H1 (cell line): ENCODE measurements around the gene TPPP. TPM values are rescaled to one million over a fixed set of nuclear protein-coding genes. Genes with fewer than 3 reads are reported as not detected.

Experiments
- CTCF ChIA-PET: fragments of 300-600 bp; sonication (Branson Sonifier 250); formaldehyde crosslinking; loops from one replicate; lab custom pipeline; 2021; ENCODE audit not compliant: partially characterized antibody; lab: Charles Lee
- POLR2A ChIA-PET: fragments of 300-600 bp; sonication (Branson Sonifier 250); formaldehyde crosslinking; loops from one replicate; lab custom pipeline; 2021; ENCODE audit warnings: inconsistent platforms; ENCODE audit not compliant: partially characterized antibody; lab: Charles Lee
- DNase-seq, 2 experiments: peaks; one replicate each; pipeline versions ENCODE4 v3.0.0 to v3.0.0-alpha.2; 2010 to 2022; ENCODE audit warnings: low spot score in 2 of 2, low read depth in 1 of 2, mixed read lengths in 1 of 2
- FAIRE-seq: peaks from 2 replicates; lab custom pipeline; 2011; peaks lifted over from hg19 to GRCh38; lab: Jason Lieb, UNC
- H2AFZ ChIP-seq: 2 replicates; pipeline ENCODE4 v1.8.1; 2012; ENCODE audit warnings: low read length, inconsistent platforms
- H2AK5ac ChIP-seq: 2 replicates; pipeline ENCODE4 v1.6.1; 2013; ENCODE audit warnings: low read depth, low read length
- H2BK120ac ChIP-seq: replicated peaks from 2 replicates; pipeline ENCODE3; 2013; ENCODE audit warnings: low read depth, low read length, inconsistent platforms
- H2BK12ac ChIP-seq: 2 replicates; pipeline ENCODE4 v1.6.1; 2013; ENCODE audit warnings: low read depth, low read length
- H2BK15ac ChIP-seq: 2 replicates; pipeline ENCODE4 v1.6.1; 2013; ENCODE audit warnings: low read length
- H2BK20ac ChIP-seq: 2 replicates; pipeline ENCODE4 v1.6.1; 2013; ENCODE audit warnings: low read length
- H2BK5ac ChIP-seq: 2 replicates; pipeline ENCODE4 v1.6.1; 2013; ENCODE audit warnings: low read depth, low read length
- H3K14ac ChIP-seq: 2 replicates; pipeline ENCODE4 v1.6.1; 2013; ENCODE audit warnings: inconsistent platforms; ENCODE audit not compliant: insufficient read length
- H3K18ac ChIP-seq: 2 replicates; pipeline ENCODE4 v1.6.1; 2013; ENCODE audit warnings: low read length; ENCODE audit errors: extremely low read depth
- H3K23ac ChIP-seq: 2 replicates; pipeline ENCODE4 v1.6.1; 2013; ENCODE audit warnings: inconsistent platforms; ENCODE audit not compliant: insufficient read length
- H3K23me2 ChIP-seq: 2 replicates; pipeline ENCODE4 v1.6.1; 2013; ENCODE audit warnings: low read depth, low read length
- H3K27ac ChIP-seq: 2 replicates; pipeline ENCODE4 v1.6.1; 2011; ENCODE audit warnings: low read depth, low read length, inconsistent platforms
- H3K27me3 ChIP-seq, 4 experiments: replicated peaks in 1 of 4; 1 replicate in 1 of 4; 2 replicates in 3 of 4; pipeline versions ENCODE4 v1.6.1 to v1.8.1; 2011 to 2013; ENCODE audit warnings: low read length in 3 of 4, mild to moderate bottlenecking in 3 of 4, inconsistent platforms in 2 of 4, mixed read lengths in 2 of 4, moderate library complexity in 1 of 4; ENCODE audit not compliant: control insufficient read depth in 3 of 4, insufficient read depth in 3 of 4; ENCODE audit errors: extremely low read depth in 1 of 4
- H3K36me3 ChIP-seq, 4 experiments: 2 replicates each; pipeline versions ENCODE4 v1.6.1 to v1.8.1; 2011 to 2013; ENCODE audit warnings: mild to moderate bottlenecking in 4 of 4, low read length in 3 of 4, moderate library complexity in 2 of 4, control low read depth in 1 of 4, inconsistent platforms in 1 of 4; ENCODE audit not compliant: insufficient read depth in 4 of 4, control insufficient read depth in 2 of 4
- H3K4ac ChIP-seq: replicated peaks from 2 replicates; pipeline ENCODE3; 2013; ENCODE audit warnings: low read length, low read depth, mixed read lengths, inconsistent platforms; ENCODE audit not compliant: insufficient read length
- H3K4me1 ChIP-seq, 4 experiments: replicated peaks in 1 of 4; 1 replicate in 1 of 4; 2 replicates in 3 of 4; pipeline versions ENCODE4 v1.6.1 to v1.8.1; 2011 to 2013; ENCODE audit warnings: low read length in 3 of 4, inconsistent platforms in 2 of 4, mixed read lengths in 1 of 4; ENCODE audit not compliant: insufficient read depth in 4 of 4, control insufficient read depth in 3 of 4
- H3K4me2 ChIP-seq, 2 experiments: 2 replicates each; pipeline versions ENCODE4 v1.6.1 to v1.8.1; 2011 to 2013; ENCODE audit warnings: low read depth in 2 of 2, low read length in 2 of 2, control low read depth in 1 of 2, inconsistent platforms in 1 of 2, mild to moderate bottlenecking in 1 of 2; ENCODE audit not compliant: insufficient read depth in 1 of 2
- H3K4me3 ChIP-seq, 4 experiments: fragments of 200-600, 300-600 bp in 1 of 4; sonication (generic), shearing (Covaris generic), sonication (Bioruptor Twin) in 1 of 4; 2 replicates each; pipeline versions ENCODE4 v1.5.1 to v1.8.1; 2011 to 2016; ENCODE audit warnings: low read length in 4 of 4, low read depth in 3 of 4, control low read depth in 2 of 4, inconsistent platforms in 2 of 4, mild to moderate bottlenecking in 2 of 4, mixed read lengths in 1 of 4, moderate library complexity in 1 of 4; ENCODE audit not compliant: insufficient read depth in 2 of 4; ENCODE audit errors: extremely low read depth in 1 of 4
- H3K56ac ChIP-seq: replicated peaks from 2 replicates; pipeline ENCODE3; 2013; ENCODE audit warnings: low read depth, mild to moderate bottlenecking, mixed read lengths, low read length, inconsistent platforms; ENCODE audit not compliant: insufficient read length
- H3K79me1 ChIP-seq: 2 replicates; pipeline ENCODE4 v1.6.1; 2013; ENCODE audit warnings: low read depth, low read length, control low read depth
- H3K79me2 ChIP-seq, 2 experiments: 2 replicates each; pipeline versions ENCODE4 v1.6.1 to v1.8.1; 2012 to 2013; ENCODE audit warnings: low read length in 2 of 2, mild to moderate bottlenecking in 2 of 2, inconsistent platforms in 1 of 2; ENCODE audit not compliant: insufficient read depth in 2 of 2, control insufficient read depth in 1 of 2
- H3K9ac ChIP-seq, 4 experiments: replicated peaks in 1 of 4; 1 replicate in 1 of 4; 2 replicates in 3 of 4; pipeline versions ENCODE4 v1.6.1 to v1.8.1; 2011 to 2013; ENCODE audit warnings: low read depth in 3 of 4, low read length in 3 of 4, control low read depth in 2 of 4, mild to moderate bottlenecking in 2 of 4, moderate library complexity in 2 of 4, inconsistent platforms in 1 of 4; ENCODE audit errors: extremely low read depth in 1 of 4
- H3K9me3 ChIP-seq, 2 experiments: 2 replicates each; pipeline versions ENCODE4 v1.6.1 to v1.8.1; 2012 to 2013; ENCODE audit warnings: mild to moderate bottlenecking in 2 of 2, moderate library complexity in 2 of 2, control low read depth in 1 of 2, inconsistent platforms in 1 of 2, low read depth in 1 of 2, low read length in 1 of 2, mixed read lengths in 1 of 2; ENCODE audit not compliant: insufficient read depth in 2 of 2
- H4K20me1 ChIP-seq, 2 experiments: replicated peaks in 1 of 2; 2 replicates each; pipeline versions ENCODE3 to v1.8.1; 2011 to 2013; ENCODE audit warnings: inconsistent platforms in 2 of 2, low read length in 2 of 2, mild to moderate bottlenecking in 1 of 2; ENCODE audit not compliant: insufficient read depth in 2 of 2, control insufficient read depth in 1 of 2
- H4K5ac ChIP-seq: 2 replicates; pipeline ENCODE4 v1.6.1; 2013; ENCODE audit warnings: low read length, low read depth, mixed read lengths, inconsistent platforms; ENCODE audit not compliant: insufficient read length
- H4K8ac ChIP-seq: 2 replicates; pipeline ENCODE4 v1.8.0; 2013; ENCODE audit warnings: mild to moderate bottlenecking, moderate library complexity, low read length, inconsistent platforms; ENCODE audit not compliant: insufficient read depth; ENCODE audit errors: extremely low read depth
- H4K91ac ChIP-seq: replicated peaks from 2 replicates; pipeline ENCODE3; 2013; ENCODE audit warnings: low read length, mixed read lengths, inconsistent platforms; ENCODE audit not compliant: insufficient read length
- BRCA1 ChIP-seq: IDR thresholded peaks from 2 replicates; pipeline ENCODE4 v1.6.1; 2012; ENCODE audit warnings: low read depth, low read length, improper control_type of control experiment
- CBX5 ChIP-seq: fragments of 300-800, 300-1000 bp; sonication (generic); IDR thresholded peaks from 2 replicates; pipeline ENCODE4 v1.7.1; 2016; ENCODE audit warnings: antibody characterized with exemption, low read length, low read depth
- CHD2 ChIP-seq: IDR thresholded peaks from 2 replicates; pipeline ENCODE4 v1.6.1; 2012; ENCODE audit warnings: low read length, improper control_type of control experiment
- CTBP2 ChIP-seq: IDR thresholded peaks from 2 replicates; pipeline ENCODE4 v1.7.0; 2011; ENCODE audit warnings: borderline replicate concordance, mild to moderate bottlenecking, moderate library complexity, mixed read lengths, low read length; ENCODE audit not compliant: insufficient read depth, insufficient read length
- GTF2F1 ChIP-seq: IDR thresholded peaks from 2 replicates; pipeline ENCODE4 v1.6.1; 2012; ENCODE audit warnings: low read depth, low read length, improper control_type of control experiment, borderline replicate concordance
- HDAC6 ChIP-seq: IDR thresholded peaks from one replicate; pipeline ENCODE4 v1.7.1; 2012; ENCODE audit warnings: low read depth, mild to moderate bottlenecking, inconsistent platforms, low read length, moderate library complexity
- KDM4A ChIP-seq: IDR thresholded peaks from one replicate; pipeline ENCODE4 v1.7.1; 2012; ENCODE audit warnings: low read depth, mild to moderate bottlenecking, moderate library complexity, low read length, inconsistent platforms; ENCODE audit not compliant: severe bottlenecking
- KDM5A ChIP-seq: fragments of 200-600 bp; IDR thresholded peaks from 2 replicates; pipeline ENCODE4 v1.7.1; 2012; ENCODE audit warnings: mild to moderate bottlenecking, low read length, inconsistent platforms, mixed read lengths
- POU5F1 ChIP-seq: IDR thresholded peaks from 2 replicates; pipeline ENCODE4 v1.6.1; 2011; ENCODE audit warnings: low read depth, mild to moderate bottlenecking, low read length, moderate library complexity
- RXRA ChIP-seq: IDR thresholded peaks from 2 replicates; pipeline ENCODE4 v1.6.1; 2011; ENCODE audit warnings: low read depth, mild to moderate bottlenecking, low read length, moderate library complexity; ENCODE audit not compliant: insufficient read depth
- SP2 ChIP-seq: IDR thresholded peaks from 2 replicates; pipeline ENCODE4 v1.6.1; 2012; ENCODE audit warnings: mild to moderate bottlenecking, low read length, inconsistent platforms
- TBP ChIP-seq: IDR thresholded peaks from 2 replicates; pipeline ENCODE4 v1.6.1; 2011; ENCODE audit warnings: low read depth, low read length, improper control_type of control experiment
- TCF12 ChIP-seq: IDR thresholded peaks from 2 replicates; pipeline ENCODE4 v1.6.1; 2011; ENCODE audit warnings: low read depth, mild to moderate bottlenecking, low read length
- YY1 ChIP-seq: IDR thresholded peaks from 2 replicates; pipeline ENCODE4 v1.6.1; 2011; ENCODE audit warnings: low read depth, mild to moderate bottlenecking, low read length
- ZNF274 ChIP-seq: IDR thresholded peaks from 2 replicates; pipeline ENCODE4 v1.7.0; 2012; ENCODE audit warnings: low read length, borderline replicate concordance; ENCODE audit errors: extremely low read depth
- WGBS, 2 experiments: shearing (Covaris generic) in 1 of 2; methylation state at CpG; one replicate each; pipeline versions ENCODE4 v1.1.6 to v1.1.7; 2013 to 2015; ENCODE audit warnings: low lambda C conversion rate in 2 of 2, mixed read lengths in 2 of 2, inconsistent platforms in 1 of 2, low coverage in 1 of 2, missing lambda C conversion rate in 1 of 2; ENCODE audit not compliant: insufficient replicate concordance in 2 of 2, insufficient coverage in 1 of 2, insufficient read length in 1 of 2; ENCODE audit errors: extremely low coverage in 1 of 2, missing lambda C conversion rate in 1 of 2; 5-methylcytosine and 5-hydroxymethylcytosine counted together
- polyA plus RNA-seq, 7 experiments: library from polyadenylated mRNA; depleted of rRNA in 3 of 7; stranded (reverse) in 5 of 7; unstranded in 2 of 7; fragments of >200 nt in 5 of 7; fragments of 200-250 nt in 2 of 7; gene quantifications; 1 replicate in 5 of 7; 2 replicates in 1 of 7; 4 replicates in 1 of 7; pipeline versions ENCODE4 v1.2.1 to v1.2.3, GENCODE V29; 2011 to 2013; ENCODE audit warnings: missing spikeins in 2 of 7, mixed read lengths in 2 of 7
- total RNA-seq: library from RNA; stranded (reverse); fragmentation: NEBNext Ultra II Directional; extraction: Animal tissue kit (Norgen Biotek cat#: 25700); gene quantifications from 2 replicates; pipeline ENCODE4 v1.2.1, GENCODE V29; 2021

Gene TPPP
- total and polyA plus RNA-seq, 2 of the 8 experiments (the other 6 are each of a cell fraction or from before 2014, with no cell fraction given), result 0.36 to 0.93 TPM

DNA sequence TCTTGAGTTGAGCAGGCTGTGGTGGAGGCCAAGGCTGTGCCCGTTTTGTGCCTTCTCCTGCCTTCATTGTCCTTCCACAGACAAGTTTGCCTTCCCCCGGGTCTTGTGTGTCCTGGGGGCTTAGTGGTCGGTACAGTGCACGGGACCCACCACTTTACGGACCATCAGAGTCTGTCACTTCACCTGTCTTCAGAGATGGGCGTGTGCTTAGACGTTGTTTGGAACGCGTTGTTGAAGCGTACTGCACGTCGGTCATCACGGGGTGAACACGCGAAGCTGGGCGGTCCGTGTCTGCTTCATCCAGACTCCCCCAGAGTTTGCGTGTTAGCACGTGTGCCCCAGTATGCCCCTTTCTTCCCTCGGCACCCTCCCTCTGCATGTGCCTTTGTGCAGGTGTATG, 56.2 kb downstream of the TPPP start:
- Histone ChIP-seq H3K4me1 (no peaks in the 10 kb centered on the region), H3K4ac (no peak overlapping the region), H2BK15ac (no peak overlapping the region), H2BK12ac (no peak overlapping the region), H2AK5ac (no peak overlapping the region), H4K20me1 (peaks cover 5 to 12% of the 10 kb centered on the region in 2 experiments), H3K27ac (no peak overlapping the region), H2BK5ac (no peak overlapping the region), H3K27me3 (no peaks in the 10 kb centered on the region), H2AFZ (no peak overlapping the region), H3K9me3 (no peaks in the 10 kb centered on the region), H3K14ac (no peak overlapping the region), H4K91ac (no peak overlapping the region), H3K79me2 (no peaks in the 10 kb centered on the region), H3K23me2 (no peaks in the 10 kb centered on the region), H4K8ac (no peak overlapping the region), H2BK20ac (no peak overlapping the region), H2BK120ac (no peak overlapping the region), H3K79me1 (no peaks in the 10 kb centered on the region), H3K56ac (no peak overlapping the region), H3K36me3 (peaks cover 21 to 47% (median 39%) of the 10 kb centered on the region in 4 experiments; a peak in 7 of 8 replicates), H4K5ac (no peak overlapping the region), H3K4me3 (no peak overlapping the region), H3K9ac (no peak overlapping the region), H3K4me2 (no peak overlapping the region), H3K23ac (no peak overlapping the region), H3K18ac (no peak overlapping the region)
- ChIA-PET POLR2A (interaction anchor here (1.3 to 2.0 kb wide), 3 partner anchors 15 to 23 kb away, joined by 3 to 4 read pairs (median 4); no protein-coding TSS in a partner anchor), CTCF (no interaction called here)
- DNase-seq, result peak in 1 of 2 experiments; percentile 10
- WGBS, 2 experiments, result 87% methylated on average over 20 of the region's 20 CpGs; no CpG with 5 or more reads in 1 of the 2 experiments
- no peak for TF ChIP-seq HDAC6
- TF ChIP-seq POU5F1, result no peak
- TF ChIP-seq ZNF274, result no peak
- TF ChIP-seq CBX5, result no peak
- no peak for TF ChIP-seq GTF2F1
- TF ChIP-seq KDM5A, result no peak
- TF ChIP-seq TCF12, result no peak
- no peak for TF ChIP-seq CTBP2
- TF ChIP-seq CHD2, result no peak
- no peak for TF ChIP-seq RXRA
- no peak for TF ChIP-seq SP2
- TF ChIP-seq KDM4A, result no peak
- TF ChIP-seq BRCA1, result no peak
- TF ChIP-seq YY1, result no peak
- TF ChIP-seq TBP, result no peak
- no peak for FAIRE-seq
